Endometrial microvascular endothelial cells (primary cell): ENCODE results near the gene IDH3A. TPM values are rescaled to one million over a fixed set of nuclear protein-coding genes. Genes with fewer than 3 reads are reported as not detected.
"Not testable (repeated sequence)": the region's sequence is repeated elsewhere in the genome, so short reads cannot be mapped to it uniquely, and the experiment has no call there.

Experiments used
- in situ Hi-C: cut with HindIII; loops from 2 replicates; pipeline ENCODE4 v1.10.0; 2017; ENCODE audit warnings: low sequenced_read_pairs, low pct_unique_long_range_greater_than_20kb; ENCODE audit errors: inconsistent ontology term
- total RNA-seq: library from RNA; depleted of rRNA; stranded (reverse); fragments of >200 nt; gene quantifications from one replicate; pipeline ENCODE4 v1.2.3, GENCODE V29; 2015; ENCODE audit errors: inconsistent ontology term

Gene IDH3A
- total RNA-seq, 1 donor from 2014 or later = 105 TPM

DNA sequence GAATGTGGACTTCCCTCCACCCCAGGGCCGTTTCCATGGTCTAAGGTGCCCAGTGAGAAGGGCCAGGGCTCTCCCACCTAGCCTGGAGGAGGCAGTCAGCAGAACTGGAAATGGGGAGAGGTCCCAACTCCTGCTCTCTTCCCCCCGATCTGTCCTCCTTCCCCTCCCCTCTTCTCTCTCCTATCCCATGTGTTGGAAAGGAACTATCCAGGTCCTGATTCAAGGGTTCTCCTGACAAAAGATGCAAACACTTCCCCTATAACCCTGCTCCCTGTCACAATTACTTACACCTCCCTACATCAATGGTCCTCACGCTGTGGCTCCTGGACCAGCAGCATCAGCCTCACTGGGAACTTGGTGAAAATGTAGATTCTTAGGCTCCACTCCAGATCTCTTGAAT, 23.9 kb upstream of the IDH3A start:
- in situ Hi-C loops = loop anchor here (25.0 kb wide), 1 partner anchor 137 kb away; the partner anchor contains the start of gene DNAJA4

DNA sequence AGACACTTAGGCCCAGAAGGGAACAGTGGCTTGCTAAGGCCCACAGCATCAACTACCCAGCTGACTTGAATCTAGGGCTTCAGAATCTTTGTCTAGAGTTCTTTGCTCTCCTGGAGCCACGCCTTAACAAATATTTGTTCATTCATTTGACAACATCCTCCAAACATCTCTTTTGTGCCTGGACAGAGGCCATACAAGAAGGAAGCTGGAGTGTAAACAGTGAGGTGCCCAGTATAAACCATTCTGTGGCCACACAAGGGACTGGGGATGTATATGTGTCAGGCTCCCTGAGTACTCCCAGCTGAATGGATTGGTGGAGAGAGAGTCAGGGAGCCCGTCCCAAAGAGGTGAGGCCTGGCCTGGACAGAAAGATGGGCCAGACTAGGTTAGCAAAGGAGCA, 21.3 kb upstream of the IDH3A start:
- in situ Hi-C loops = loop anchor here (25.0 kb wide), 1 partner anchor 134 kb away; the partner anchor contains the start of gene DNAJA4

DNA sequence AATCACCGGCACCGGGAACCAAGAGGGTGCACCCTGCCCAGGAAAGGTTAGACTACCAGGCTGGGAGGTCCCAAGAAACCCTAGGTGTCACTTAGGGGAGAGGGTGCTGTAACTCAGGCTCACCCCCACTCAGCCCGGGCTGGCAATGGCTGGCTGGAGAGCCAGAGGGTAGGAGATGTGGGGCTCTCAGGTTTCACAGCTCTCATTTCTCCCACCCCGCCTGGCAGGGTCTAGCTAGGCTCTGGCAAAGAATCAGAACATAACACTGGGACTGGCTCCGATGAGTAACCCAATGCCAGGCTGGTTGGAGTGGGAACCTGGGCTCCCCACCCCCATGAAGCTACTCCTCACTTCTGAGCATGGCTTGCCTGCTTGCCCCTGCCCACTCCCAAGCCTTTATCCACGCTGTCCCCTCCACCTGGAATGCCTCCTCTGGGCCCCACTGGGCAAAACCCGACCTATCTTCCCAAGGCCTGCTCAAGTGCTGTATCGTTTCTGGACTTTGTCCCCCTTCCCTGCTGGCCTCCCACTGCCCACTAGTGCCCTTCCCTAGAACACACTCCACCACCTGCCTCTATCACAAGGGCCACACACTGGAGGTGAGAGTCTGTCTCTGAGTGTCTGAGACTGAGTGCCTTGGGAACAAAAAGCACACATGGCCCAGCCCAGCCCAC, 19.9 kb upstream of the IDH3A start:
- in situ Hi-C loops = loop anchor here (25.0 kb wide), 1 partner anchor 133 kb away; the partner anchor contains the start of gene DNAJA4

DNA sequence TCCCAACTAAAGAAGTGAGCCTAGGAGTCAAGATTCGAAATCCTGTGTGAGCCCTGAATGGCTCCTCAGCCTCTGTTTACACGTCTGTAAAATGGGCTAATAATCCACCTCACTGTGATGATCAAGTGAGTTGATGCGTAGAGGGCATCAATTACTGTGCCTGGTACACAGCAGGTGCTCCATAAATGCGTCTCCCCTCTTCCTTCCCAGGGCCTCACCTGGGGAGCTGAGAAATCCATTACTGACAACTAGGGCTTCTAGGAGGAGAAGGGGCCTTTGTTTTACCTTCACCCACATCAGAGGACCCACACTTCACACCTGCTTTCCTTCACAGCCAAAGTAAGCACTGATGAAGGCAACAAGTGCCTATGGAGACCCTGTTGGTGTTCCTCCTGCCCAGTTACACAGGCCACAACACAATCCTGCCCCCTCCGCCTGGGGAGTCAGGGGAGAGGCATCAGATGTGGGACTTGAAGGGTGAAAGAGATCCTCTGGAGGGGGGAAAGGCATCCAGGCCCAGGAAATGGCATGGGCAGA, 19.3 kb upstream of the IDH3A start:
- in situ Hi-C loops = loop anchor here (25.0 kb wide), 1 partner anchor 132 kb away; the partner anchor contains the start of gene DNAJA4

DNA sequence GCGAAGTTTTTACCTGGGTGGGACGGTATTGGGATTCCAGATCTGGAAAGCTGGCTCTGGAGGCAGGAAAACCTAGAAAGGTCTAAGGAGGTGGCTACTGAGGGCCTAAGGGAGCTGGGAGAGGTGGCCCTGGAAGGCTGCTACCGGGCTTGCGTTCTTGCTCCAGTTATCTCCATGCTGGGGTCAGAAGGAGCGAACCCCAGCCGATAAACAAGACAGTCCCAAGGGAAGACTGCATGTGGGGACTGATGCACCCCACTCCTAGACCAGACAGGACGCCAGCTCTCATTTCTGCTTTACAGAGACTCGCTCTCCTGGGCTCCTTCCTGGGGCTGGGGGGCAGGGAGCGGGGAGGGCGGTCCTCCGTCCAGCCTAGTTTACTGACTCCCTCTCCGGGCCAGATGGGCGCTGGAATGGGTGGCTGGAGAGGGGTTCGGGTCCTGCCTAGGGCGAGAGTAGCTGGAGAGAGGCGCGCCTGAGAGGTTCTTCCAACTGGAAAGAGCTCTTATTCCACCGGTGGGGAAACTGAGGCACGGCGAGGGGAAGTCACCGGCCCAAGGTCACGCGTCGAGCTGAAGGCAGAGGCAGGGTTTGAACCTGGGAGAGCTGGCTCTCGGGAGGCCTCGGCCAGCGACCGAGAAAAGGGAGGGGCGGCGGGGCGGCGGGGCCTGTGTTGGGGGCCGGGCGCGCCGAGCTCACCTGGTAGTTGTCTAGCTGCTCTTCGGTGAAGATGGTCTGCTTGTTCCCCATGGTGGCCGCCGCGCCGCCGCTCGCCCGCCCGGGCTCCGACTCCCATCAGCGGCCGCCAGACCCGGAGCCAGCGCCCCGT, 18.5 kb upstream of the IDH3A start:
- in situ Hi-C loops = loop anchor here (25.0 kb wide), 1 partner anchor 132 kb away; the partner anchor contains the start of gene DNAJA4

DNA sequence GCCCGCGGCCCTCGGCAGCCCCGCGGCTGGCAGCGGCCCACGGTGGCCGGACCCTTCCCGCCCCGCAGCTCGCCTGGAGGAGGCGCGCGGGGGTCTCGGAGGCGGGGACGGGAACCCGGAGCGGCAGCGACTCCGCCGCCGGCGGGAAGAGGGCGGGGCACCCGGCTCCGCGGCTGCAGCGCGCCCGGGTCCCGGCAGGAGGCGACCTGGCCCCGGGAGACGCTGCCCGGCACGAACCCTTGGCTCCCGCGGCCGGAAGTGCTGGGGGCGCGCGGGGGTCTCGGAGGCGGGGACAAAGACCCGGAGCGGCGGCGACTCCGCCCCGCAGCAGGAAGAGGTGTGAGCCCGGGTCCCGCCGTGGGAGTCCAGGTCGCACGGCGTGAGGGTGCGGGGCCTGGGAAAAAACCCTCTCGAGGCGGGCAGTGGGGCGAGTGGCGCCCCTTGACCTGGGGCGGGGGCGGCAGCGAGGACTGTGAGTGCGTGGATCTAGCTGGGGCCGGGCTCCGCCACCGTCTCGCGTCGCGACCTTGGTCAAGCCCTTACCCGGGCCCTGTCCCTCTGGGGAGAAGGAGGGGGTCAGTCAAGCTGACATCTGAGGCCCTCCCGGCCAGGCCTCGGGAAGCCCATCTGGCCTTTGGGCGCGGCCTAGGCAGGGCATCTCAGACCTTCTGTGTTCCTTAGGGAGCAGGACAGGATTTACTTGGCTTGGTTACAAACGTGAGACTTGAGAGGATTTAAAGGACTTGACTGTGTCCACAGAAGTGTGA, 17.7 kb upstream of the IDH3A start, which contains the start of gene CIB2:
Gene CIB2 (minus strand): TSS at position 151 of the 767 bp plus-strand sequence. CDS start 230 bp downstream, outside the sequence.
- in situ Hi-C loops = loop anchor here (25.0 kb wide), 1 partner anchor 131 kb away; the partner anchor contains the start of gene DNAJA4

DNA sequence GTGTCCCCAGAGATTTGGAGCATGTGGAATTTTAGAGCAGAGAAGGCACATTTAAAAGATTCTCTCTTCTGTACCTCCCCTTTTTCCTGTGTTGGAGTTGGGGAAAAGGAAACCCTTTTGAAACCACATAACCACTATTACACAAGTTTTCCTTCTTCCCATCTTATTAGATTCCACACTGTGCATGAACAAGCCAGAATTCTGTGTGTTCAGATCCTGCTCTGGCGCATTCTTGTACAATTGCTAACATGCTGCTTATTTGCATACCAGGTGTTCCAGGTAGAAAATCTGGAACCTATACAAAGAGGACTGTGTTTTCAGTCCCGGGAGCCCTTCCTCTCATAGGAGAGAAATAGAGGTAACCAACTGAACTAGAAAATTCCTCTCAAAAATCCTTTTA, 15.4 kb upstream of the IDH3A start:
- in situ Hi-C loops = loop anchor here (25.0 kb wide), 1 partner anchor 128 kb away; the partner anchor contains the start of gene DNAJA4

DNA sequence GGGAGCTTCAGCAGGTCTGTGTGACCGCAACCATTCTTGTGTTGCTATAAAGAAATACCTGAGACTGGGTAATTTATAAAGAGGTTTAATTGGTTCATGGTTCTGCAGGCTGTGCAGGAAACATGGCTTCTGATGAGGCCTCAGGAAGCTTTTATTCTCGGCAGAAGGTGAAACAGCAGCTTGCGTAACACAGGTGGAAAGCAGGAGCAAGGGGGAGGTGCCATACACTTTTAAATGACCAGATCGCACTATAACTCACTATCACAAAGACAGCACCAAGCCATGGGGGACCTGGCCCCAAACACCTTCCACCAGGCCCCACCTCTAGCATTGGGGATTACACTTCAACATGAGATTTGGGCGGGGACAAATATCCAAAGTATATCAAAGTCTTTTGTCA, 9.6 kb upstream of the IDH3A start:
- in situ Hi-C loops = loop anchor here (25.0 kb wide), 1 partner anchor 123 kb away; the partner anchor contains the start of gene DNAJA4

DNA sequence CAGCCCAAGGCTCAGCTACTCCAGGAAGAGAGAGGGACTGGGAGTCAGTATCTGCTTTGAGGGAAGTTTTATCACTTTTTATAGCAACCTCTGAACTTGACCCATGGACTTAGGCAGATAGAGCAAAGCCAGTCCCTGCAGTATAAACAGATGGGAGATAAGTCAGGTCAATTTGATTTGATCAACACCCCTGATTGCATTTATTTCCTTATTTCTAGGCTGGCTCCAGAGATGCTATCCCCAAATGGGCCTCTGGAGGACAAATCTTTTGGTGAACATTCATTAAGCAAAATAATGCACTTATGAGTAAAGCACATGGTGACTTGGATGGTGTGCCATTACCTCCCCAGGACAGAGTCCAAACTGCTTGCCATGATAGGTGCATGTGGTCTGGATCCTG, 8.9 kb upstream of the IDH3A start:
- in situ Hi-C loops = loop anchor here (25.0 kb wide), 1 partner anchor 122 kb away; the partner anchor contains the start of gene DNAJA4

DNA sequence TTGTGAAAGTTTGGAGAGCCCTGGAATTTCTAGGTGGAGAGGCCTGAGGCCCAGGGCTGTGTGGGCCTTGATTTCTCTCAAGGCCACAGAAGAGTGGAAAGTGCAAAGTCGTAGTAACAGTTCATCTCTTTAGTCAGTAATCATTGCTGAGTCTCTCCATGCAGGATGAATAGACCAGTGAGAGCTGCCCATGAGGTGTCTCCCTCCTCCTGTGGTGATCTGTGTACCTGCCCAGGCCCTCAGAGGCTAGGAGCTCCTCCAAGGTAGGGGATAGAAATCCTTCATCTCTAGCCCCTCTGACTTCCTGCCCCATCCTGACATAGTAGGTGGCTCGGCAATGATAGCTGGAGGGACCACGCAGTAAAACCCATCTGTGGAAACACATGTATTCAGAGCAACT, 6.8 kb upstream of the IDH3A start:
- in situ Hi-C loops = loop anchor here (25.0 kb wide), 1 partner anchor 120 kb away; the partner anchor contains the start of gene DNAJA4

DNA sequence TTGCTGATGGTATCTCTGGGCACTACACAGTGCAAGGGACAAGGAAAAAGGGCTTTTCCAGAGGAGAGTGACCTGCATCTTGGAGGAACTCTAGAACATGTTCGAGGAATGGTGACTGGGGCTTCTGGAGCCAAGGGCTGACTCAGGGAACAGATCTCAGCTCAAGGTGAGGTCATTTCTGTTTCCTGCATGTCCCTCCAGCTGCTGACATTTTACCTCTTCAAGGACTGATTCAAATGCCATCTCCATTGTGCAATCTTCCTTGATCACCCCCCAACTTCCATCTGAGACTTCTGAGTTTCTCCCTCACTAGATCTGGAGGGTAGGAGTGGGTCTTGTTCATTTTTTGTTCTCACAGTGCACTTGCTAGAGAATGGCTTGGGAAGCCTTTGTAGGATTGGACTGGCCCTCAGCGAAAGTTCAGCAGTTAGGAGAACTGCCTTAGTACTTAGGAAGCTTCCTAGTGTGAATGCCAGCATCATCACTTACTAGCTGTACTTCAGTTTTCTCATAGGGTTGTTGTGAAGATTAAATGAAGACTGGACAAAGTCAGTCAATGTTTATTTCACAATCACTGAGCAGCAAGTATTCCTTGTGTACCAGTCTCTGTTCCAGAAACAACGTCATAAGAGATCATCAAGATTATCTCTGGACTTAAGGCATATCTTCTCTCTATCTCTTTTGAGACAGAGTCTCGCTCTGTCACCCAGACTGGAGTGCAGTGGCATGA, 2.6 kb upstream of the IDH3A start:
- in situ Hi-C loops = loop anchor here (25.0 kb wide), 1 partner anchor 116 kb away; the partner anchor contains the start of gene DNAJA4

DNA sequence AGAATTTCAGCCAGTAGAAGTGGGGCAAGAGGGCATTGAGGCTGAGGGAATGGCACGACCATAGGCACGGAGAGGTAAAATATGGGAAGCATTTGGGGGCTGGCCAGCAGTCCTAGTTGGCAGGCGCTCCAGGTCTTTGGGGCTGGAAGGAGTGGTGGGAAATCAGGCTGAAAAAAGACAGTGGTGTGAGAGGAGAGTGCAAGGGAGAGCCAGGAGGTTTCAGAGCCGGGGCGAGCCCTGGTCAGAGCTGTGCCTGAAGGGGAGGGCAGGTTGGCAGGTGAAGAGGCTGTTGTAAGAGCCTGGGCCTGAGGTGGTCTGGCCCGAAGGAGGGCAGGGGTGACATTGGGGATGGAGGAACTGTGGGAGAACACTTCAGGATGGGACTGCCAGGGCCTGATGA, 1.6 kb upstream of the IDH3A start:
- in situ Hi-C loops = loop anchor here (25.0 kb wide), 1 partner anchor 115 kb away; the partner anchor contains the start of gene DNAJA4

DNA sequence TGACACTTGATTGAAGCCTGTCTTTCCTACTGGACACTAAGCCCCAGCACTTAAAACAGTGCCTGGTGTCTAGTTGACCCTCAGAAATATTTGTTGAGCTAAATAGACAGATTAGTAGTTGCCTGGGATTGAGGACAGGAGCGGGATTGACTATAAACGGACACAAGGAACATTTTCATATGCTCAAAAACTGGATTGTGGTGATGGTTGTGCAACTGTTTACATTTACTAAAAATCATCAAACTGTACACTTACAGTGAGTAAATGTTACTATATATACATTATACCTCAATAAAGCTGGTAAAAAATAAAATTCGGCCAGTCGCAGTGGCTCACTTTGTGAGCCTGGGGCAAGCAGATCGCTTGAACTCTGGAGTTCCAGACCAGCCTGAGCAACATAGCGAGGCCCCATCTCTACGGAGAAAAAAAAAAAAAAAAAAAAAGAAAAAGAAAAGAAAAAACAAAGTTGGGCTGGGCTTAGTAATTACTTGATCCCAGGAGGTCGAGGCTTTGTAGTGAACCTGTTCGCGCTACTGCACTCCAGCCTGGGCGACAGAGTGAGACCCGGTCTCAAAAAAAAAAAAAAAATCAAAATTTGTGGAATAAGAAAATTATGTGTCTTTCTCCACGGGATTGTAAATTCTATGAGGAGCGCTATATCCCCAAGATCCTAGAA, 632 bp upstream of the IDH3A start:
- in situ Hi-C loops = loop anchor here (25.0 kb wide), 1 partner anchor 114 kb away; the partner anchor contains the start of gene DNAJA4

DNA sequence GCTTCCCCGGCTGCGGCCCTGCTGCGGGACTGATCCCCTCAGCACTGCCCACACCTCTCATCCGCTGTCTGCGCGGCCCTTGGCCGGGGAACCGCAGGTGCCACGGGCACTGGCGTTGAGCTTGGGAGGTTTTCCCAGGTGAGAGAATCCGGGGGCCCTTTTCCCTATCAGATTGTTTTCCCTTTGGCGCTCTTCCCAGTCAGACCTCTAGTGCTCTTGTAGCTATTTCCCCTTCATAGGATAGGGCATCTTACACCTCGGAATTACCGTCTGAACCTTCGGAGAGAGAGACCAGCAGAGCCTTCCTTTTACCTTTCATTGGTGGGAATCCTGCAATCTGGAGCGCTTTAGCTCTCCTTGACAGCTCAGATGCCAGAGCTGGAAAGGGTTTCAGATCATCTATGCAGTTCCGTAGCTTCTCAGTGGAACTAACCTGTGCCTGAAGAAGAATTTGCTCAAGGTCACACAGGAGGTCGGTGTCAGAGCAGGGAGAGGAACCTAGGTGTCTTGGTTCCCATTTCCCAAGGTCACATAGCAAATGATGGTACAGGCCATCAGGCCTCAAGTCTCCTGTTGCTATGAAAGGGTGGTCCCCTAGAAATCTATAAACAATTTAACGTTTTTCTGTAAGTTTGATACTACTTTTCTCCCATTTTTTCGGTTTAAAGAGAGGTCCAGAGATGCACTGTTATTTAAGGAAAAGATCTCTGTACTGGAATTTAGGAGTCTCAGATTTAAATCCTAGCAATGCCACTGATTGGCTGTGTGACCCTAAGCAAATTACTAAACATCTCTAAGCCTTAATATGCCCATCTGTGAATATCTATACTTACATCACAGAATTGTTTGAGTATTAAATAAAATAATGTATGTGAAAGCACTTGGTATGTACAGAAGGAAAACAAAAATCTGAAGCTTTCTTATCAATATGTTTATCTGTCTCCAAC, 916 bp downstream of the IDH3A start:
- in situ Hi-C loops = loop anchor here (25.0 kb wide), 1 partner anchor 112 kb away; the partner anchor contains the start of gene DNAJA4

DNA sequence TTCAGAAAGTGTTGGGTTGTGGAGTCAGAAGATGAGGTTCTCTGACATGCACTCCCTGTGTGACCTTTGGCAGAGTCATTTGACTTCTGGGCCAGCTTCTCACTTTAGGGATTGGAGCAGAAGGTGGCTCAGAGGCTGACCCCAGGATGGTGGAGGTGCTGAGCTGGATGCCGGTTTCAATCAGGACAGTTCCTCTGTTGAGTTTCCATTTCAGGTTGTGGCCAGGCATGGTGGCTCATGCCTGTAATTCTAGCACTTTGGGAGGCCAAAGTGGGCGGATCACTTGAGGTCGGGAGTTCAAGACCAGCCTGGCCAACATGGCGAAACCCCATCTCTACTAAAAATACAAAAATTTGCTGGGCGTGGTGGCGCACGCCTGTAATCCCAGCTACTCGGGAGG, 1.9 kb downstream of the IDH3A start:
- in situ Hi-C loops = not testable (repeated sequence)

DNA sequence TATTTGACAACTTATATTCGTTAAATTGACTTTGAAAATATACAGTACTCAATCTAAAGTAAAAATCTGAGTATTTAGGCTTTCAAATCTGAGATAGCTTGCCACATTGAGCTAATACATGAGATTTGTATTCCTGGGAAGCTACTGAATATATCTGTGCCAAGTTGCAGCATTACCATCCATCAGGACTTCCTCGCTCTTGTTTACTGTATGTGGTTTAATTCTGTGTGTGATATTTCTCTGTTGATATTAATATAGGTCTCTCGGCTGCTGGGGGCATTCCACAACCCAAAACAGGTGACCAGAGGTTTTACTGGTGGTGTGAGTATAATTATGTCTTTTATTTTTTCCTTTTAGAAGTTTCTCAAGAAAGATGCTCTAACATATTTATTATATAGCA, 5.8 kb downstream of the IDH3A start:
- in situ Hi-C loops = no loop called here
